ENCODE results near the gene KIF26A.

Gene KIF26A

GRCh38 chr14:104101651-104102281 lies 36.6 kb upstream of the KIF26A start:
- DNase-seq = no peak

DNA sequence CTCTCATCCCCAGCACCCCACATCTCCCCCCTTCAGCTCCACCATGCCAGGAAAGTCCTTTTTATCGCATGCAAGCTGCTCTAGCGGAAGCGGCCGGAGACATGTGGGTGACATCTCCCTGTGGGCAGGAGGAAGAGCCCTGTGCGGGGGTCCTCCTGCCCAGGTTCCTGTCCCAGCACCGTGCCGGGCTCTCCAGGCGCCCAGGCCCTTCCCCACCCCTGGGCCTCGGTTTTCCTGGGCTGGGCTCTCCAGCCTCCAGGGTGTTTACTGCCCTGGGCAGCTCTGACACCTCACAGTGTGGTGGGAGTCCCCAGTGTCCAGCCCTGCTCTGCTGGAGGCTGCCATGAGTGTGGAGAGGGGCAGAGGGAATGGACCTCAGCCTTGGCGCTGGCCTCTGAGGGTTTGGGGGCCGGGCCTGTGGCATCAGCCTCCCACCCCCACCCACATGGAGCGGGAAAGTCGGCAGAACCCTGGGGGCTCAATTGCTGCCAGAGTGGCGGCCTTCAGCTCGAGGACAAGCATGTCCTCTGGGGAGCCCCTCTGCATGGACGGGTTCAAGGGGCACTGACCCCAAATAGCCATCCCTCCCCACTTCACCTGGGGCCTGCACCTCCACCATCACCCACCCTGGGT lies 36.0 kb upstream of the KIF26A start:
- no peak for DNase-seq

DNA sequence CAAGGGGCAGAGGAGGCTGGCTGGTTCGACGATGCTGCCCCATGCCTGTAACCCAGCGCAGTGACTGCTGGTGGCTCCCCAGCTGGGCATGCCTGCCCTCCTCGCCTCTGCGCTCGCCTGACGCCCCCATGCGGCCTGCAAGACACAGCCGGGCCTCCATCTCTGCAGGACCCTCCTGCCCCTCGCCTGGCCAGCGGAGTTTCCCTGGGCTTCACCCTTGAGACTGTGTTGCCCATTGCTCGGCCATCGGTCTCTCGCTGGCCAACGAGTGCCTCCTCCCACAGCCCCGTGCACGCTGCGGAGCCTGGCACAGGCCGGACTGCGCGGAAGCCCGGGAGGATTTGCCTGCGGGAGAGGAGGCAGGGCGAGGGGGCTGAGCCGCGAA lies 35.3 kb upstream of the KIF26A start:
- DNase-seq = no peak

DNA sequence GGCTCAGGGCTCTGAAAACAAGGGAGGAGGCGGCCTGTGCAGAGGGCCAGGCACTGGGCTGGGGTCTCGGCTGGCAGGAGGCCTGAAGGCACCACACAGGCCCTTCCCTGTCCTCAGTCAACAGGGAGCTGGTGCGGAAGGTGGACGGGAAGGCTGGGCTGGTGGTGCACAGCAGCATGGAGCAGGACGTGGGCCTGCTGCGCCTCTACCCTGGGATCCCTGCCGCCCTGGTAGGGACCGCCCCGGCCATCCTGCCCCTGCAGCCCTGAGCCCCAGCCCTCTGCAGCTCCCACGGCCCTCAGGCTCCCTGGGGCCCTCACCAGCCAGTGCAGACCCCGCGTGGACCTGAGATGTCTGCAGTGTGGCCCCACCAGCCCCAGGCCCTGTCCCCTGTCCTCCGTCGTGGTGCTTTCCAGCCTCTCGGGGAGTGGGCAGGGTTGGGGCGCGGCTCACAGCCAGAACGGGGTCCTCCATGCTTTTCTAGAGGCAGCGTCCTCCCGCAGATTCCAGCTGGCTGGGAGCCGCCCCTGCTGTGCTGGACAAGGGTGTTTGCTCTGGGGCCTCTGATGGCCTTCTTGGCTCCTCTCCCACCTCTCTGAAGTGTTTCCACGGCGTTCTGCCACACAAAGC lies 34.8 kb upstream of the KIF26A start:
- DNase-seq = no peak

- DNase-seq = no peak
These were observed 34.1 kb upstream of the KIF26A start for GRCh38 chr14:104104076-104104901.

GRCh38 chr14:104105071-104105821 lies 33.1 kb upstream of the KIF26A start:
- DNase-seq = no peak

DNA sequence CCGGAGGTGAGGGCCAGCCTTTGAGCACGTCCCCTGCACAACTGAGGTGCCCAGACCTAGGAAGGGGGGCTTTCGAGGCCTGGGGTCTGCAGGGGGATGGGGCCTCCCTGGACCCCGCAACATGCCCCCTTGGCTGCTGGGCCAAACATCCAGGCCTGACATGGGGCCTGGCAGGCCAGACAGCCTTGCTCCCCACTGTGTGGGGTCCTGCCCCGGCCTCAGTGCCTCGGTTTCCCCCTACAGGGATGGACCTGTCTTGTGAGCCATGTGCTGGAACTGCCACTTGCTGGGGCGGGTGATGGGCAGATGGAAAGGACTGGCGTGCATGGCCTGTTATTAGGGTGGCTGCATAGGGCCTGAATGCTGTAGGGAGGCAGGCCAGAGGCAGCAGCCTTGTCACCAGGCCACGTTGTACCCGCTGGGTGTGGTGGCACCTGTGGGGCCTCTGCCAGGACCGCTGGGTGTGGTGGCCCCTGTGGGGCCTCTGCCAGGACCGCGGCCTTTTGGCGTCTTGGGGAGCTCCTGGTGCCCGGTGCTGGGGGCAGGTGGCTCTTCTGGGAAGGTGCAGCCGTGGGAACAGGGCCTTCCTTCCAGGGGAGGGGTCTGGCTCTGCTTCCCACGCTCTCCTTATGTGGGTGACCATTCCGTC lies 32.4 kb upstream of the KIF26A start:
- DNase-seq = no peak

GRCh38 chr14:104106471-104106991 lies 31.9 kb upstream of the KIF26A start:
- DNase-seq = no peak

GRCh38 chr14:104107101-104107581 lies 31.2 kb upstream of the KIF26A start:
- DNase-seq = no peak

DNA sequence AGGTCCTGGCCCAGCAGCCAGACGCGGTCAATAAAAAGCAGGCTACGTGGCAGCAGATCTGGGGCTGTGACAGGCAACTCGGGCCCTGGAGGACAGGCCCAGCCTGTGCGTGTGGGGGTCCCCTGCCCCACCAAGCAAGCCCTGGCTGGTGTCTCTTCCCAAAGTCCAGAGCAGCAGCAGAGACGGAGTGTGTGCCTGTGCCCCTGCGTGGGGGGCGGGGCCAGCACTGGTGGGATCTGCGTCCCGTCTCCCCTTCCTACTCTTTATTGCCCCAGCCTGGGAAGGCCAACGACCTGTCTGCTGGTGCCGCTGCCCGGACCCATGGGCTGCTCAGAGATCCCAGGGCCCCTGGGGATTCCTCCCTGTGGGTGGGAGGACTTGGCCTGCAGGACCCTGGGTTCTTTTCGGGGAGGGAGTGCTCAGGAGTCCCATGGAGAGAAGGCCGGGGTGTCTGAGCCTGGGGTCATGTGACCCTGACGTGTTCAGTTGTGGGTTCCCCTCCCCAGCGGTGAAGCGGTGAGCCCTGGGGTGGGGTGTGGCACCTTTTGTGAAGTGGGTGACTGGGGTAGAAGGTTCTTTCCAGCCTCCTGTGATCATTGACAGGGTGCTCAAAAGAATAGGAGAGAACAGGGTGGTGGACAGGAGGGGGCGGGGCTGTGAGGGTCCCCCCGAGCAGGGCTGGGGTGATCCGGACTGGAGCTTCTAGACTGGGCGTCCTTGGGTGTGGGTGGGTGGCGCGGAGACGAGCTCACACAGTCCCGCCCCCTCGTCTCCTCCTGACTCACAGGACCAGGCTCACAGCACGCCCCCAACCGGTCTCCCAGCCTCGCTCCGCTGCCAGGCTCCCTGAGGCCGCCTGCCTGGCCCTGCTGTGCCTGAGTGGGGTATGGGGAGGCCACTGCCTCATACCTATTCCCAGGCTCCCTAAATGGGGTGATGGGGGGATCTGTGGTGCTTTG lies 30.5 kb upstream of the KIF26A start:
- DNase-seq = no peak

GRCh38 chr14:104108570-104109541 lies 29.5 kb upstream of the KIF26A start:
- no peak for DNase-seq

GRCh38 chr14:104109731-104110361 lies 28.5 kb upstream of the KIF26A start:
- no peak for DNase-seq

DNA sequence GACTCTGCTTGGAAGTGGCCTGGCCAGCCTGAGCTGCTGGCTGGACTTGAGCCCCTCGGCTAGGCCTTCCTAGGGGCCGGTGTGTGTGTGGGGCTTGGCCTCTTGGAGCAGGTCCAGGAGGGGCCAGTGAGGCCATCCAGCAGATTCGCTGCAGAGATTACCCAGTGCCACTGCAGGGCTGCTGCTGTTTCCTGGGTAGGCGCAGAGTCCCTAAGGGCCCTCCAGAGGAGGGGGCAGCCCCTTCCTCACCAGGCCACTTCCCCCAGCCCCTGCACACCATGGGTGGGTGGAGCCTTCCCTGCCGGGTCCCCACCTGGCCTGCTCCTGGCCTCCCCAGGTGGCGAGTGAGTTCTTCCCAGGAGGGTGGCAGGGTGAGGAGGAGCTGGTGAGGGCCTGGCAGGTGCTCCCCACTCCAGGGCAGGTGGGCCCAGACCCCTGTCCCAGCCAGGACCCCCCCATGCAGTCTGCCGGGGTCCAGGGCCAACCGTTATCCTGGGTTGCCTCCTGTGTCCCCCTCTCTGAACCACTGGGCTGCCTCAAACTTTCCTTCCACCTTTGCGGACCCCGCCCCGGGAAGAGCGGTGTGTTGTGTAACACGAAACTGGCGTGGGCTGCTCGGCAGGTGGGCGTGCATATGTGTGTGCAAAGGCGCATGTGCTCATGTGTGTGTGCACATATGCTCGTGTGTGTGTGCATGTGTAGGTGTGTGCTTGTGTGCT lies 27.7 kb upstream of the KIF26A start:
- DNase-seq = no peak

DNA sequence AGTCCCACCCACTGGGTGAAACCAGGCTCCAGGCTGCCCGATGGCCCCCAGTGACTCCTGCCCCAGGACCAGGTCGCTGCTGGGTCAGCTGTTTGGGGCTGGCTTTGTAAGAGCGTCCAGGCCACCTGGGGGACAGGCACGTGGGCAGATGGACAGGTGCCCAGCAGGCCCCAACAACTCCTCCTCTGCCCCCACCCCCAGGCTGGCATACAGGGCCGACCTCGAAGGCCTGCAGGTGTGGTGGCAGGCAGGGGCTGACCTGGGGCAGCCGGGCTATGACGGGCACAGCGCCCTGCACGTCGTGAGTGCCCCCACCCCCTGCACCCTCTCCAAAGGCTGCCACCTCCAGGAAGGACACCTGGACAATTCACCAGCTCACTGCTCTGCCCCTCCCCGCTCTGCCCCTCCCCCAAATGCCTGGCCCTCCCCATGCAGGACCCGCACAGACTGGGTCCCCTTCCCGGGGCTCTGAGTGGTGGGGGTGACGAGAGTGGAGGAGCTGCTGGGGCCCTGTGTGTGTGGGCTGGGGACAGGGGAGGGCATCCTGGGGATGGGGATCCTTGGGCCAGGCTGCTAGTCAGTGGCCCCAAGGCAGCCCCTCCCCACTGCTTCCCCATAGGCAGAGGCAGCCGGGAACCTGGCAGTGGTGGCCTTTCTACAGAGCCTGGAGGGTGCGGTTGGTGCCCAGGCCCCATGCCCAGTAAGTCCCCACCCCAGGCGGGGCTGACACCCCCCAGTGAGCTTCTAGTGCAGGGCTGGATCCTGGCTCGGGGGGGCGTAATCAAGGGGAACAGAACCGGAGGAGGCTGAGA lies 26.9 kb upstream of the KIF26A start:
- DNase-seq = no peak

DNA sequence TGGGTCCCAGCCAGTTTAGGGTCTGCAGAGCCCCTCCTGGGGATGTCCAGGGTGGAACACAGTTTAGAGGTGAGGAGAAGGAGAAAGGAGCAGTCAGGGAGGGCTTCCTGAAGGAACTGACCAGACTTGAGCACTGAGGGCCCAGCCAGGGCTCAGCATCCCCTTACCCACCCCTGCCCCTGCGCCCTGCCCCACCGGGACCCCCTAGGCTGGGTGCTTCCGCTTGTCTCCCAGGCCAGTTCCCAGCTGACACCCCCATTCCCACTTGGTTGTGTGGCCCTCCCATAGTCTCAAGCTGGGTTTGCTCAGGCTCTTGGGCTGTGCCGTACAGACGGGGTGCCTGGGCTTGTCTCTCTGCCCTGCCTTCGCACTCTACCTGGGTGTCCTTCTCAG lies 26.3 kb upstream of the KIF26A start:
- no peak for DNase-seq

DNA sequence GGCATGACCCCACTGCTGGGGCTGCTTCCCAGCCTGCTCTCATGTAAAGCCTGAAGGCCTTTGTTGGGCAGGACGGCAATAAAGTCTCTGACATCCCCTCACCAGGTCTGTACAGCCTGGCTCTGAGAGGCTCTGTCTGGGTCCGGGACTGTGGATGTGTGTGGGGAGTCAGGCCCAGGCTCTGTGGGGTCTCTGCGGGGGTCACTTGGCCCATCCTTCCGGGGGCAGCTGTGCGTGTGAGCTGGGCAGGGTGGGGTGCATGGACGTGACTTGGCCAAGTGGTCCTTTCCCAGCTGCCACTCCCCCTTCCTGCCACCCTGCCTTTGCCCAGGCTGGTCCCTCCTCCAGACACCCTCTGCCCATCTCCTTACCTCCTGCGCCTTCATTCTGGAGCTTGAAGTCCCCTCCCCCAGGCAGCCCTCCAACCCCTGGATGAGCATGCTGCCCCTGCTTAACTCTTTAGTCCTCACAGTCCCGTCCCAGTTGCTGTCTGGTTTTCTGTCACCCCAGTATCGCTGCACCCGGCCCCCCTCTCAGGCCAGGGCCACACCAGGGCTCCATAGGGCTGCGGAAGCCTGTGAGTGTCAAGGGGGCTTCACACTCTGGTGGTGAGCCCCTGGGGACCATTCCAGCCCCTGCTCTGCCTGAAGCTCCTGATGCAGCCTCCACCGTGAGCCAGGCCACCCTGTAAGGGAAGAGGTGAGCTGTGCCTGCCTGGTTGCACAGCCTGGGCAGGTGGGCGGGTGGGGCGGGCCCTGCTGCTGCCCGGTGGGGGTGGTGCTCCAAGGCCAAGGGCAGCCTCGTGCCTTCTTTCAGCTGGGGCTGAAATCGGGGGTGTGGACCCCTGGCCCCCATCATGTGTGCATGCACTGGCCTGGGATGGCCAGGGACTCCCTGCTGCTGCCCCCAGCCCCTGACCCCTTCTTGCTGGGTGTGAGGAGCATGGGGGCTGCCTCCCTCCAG lies 25.5 kb upstream of the KIF26A start:
- DNase-seq = no peak
